Dendritic cell treated with granulocyte-macrophage colony-stimulating factor and Interleukin-4, amounts not matched to agents 40 ng/mL and 50 ng/mL, for 4 days (primary cell): ENCODE results near the gene PAFAH1B1.

Experiments used
- H3K27ac Mint-ChIP-seq: one replicate; pipeline ENCODE4 v1.8.0; 2022; ENCODE audit warnings: mild to moderate bottlenecking, mixed read lengths
- H3K27me3 Mint-ChIP-seq: one replicate; pipeline ENCODE4 v1.8.0; 2022; ENCODE audit warnings: mild to moderate bottlenecking, mixed read lengths
- H3K36me3 Mint-ChIP-seq: one replicate; pipeline ENCODE4 v1.8.0; 2022; ENCODE audit warnings: low read depth, mixed read lengths
- H3K4me1 Mint-ChIP-seq: one replicate; pipeline ENCODE4 v1.8.0; 2022; ENCODE audit warnings: low read depth, mixed read lengths
- H3K4me3 Mint-ChIP-seq: one replicate; pipeline ENCODE4 v1.8.0; 2022; ENCODE audit warnings: mild to moderate bottlenecking, moderate library complexity, mixed read lengths
- H3K9me3 Mint-ChIP-seq: one replicate; pipeline ENCODE4 v1.8.0; 2022; ENCODE audit warnings: mixed read lengths
- intact Hi-C: fragments of 100-400 bp; cut with micrococcal nuclease; formaldehyde crosslinking; loops from one replicate; pipeline ENCODE4 v1.15.0; 2022

Gene PAFAH1B1

GRCh38 chr17:2734939-2735338, 141.5 kb downstream of the PAFAH1B1 start:
- peaks cover 19% of the 10 kb centered on the region for H3K27me3 Mint-ChIP-seq
- intact Hi-C loops = no loop called here
- H3K4me3 Mint-ChIP-seq = no peak overlapping the region
- no peak overlapping the region for H3K27ac Mint-ChIP-seq
- no peaks in the 10 kb centered on the region for H3K9me3 Mint-ChIP-seq
- H3K36me3 Mint-ChIP-seq = no peaks in the 10 kb centered on the region
- H3K4me1 Mint-ChIP-seq = no peaks in the 10 kb centered on the region
